Heart left ventricle (tissue), 13 donors: ENCODE measurements around the gene NFE2.
"Not testable (repeated sequence)": the region's sequence is repeated elsewhere in the genome, so short reads cannot be mapped to it uniquely, and the experiment has no call there.

Experiments
- POLR2A ChIP-seq, 2 donors: fragments of 450-650 bp; IDR thresholded peaks; one replicate each; pipeline ENCODE4 v1.6.1; 2017; ENCODE audit warnings: antibody characterized with exemption in 2 of 2, mild to moderate bottlenecking in 2 of 2, moderate library complexity in 2 of 2
- TF ChIP-seq, protein P1 (sequence below), 12 donors: fragments of 200-600 bp; sonication (generic) in 4 of 12; IDR thresholded peaks; one replicate each; pipeline versions ENCODE4 v1.5.0 to v1.8.0; 2018 to 2022; ENCODE audit warnings: antibody characterized with exemption in 12 of 12, mild to moderate bottlenecking in 5 of 12
- donor health status: ischemic (EF 13 %, LVEDD 7.1; RV severe dilation, severe dysfunction).
- donor health status: DM: no; HTN: yes; CAD: no.
- donor health status: DM: no; HTN: no; CAD: no.
- donor health status: ischemic (EF 25% LVEDD 6.9; RV normal size, moderate dysfunction).
- donor health status: ischemic (EF 25% LVEDD 5.7; RV mildly dilated, moderate dysfunction).
- donor health status: ischemic (EF 35%, LVEDD 5.7; RV mildly dilated, moderate dysfunction).
- donor health status: nonischemic (EF 11% LVEDD 7.7; RV severe dilation, severe dysfunction).
- donor health status: DM: yes; HTN: yes; CAD: no.
- donor health status: PGD.
- donor health status: ischemic (EF 29% LVEDD 5.4; RV normal size, mild dysfunction).
- donor health status: nonischemic (EF 23%, LVEDD 6.1; RV moderate dilation, normal function).

GRCh38 chr12:54281694-54282093 lies 19.1 kb downstream of the NFE2 start:
- TF ChIP-seq POLR2A (IDR thresholded peaks at IDR 0.05): not testable (repeated sequence)
- TF ChIP-seq, protein P1, sequence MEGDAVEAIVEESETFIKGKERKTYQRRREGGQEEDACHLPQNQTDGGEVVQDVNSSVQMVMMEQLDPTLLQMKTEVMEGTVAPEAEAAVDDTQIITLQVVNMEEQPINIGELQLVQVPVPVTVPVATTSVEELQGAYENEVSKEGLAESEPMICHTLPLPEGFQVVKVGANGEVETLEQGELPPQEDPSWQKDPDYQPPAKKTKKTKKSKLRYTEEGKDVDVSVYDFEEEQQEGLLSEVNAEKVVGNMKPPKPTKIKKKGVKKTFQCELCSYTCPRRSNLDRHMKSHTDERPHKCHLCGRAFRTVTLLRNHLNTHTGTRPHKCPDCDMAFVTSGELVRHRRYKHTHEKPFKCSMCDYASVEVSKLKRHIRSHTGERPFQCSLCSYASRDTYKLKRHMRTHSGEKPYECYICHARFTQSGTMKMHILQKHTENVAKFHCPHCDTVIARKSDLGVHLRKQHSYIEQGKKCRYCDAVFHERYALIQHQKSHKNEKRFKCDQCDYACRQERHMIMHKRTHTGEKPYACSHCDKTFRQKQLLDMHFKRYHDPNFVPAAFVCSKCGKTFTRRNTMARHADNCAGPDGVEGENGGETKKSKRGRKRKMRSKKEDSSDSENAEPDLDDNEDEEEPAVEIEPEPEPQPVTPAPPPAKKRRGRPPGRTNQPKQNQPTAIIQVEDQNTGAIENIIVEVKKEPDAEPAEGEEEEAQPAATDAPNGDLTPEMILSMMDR (IDR thresholded peaks at IDR 0.05): not testable (repeated sequence)
